Colonic mucosa (tissue), 4 donors: ENCODE results near the gene SHB. TPM values are rescaled to one million over a fixed set of nuclear protein-coding genes. Genes with fewer than 3 reads are reported as not detected.

Source experiments
- DNase-seq: peaks from one replicate; pipeline ENCODE4 v3.0.0-alpha.2; 2020
- H3K27ac ChIP-seq: fragments of 200-600 bp; one replicate; pipeline ENCODE4 v1.8.0; 2021
- H3K27me3 ChIP-seq: fragments of 200-600 bp; one replicate; pipeline ENCODE4 v1.8.0; 2021
- H3K36me3 ChIP-seq: fragments of 200-600 bp; one replicate; pipeline ENCODE4 v1.8.0; 2021
- H3K4me1 ChIP-seq: fragments of 200-600 bp; one replicate; pipeline ENCODE4 v1.8.0; 2021; ENCODE audit warnings: mild to moderate bottlenecking
- H3K4me3 ChIP-seq: fragments of 200-600 bp; one replicate; pipeline ENCODE4 v1.8.0; 2021
- H3K9ac ChIP-seq, 2 donors: one replicate each; pipeline ENCODE4 v1.7.0; 2013; ENCODE audit warnings: control low read depth in 2 of 2, low read depth in 2 of 2, low read length in 2 of 2
- H3K9me3 ChIP-seq: fragments of 200-600 bp; one replicate; pipeline ENCODE4 v1.8.0; 2021
- intact Hi-C: fragments of 100-400 bp; cut with DNase I; formaldehyde crosslinking; loops from one replicate; pipeline ENCODE4 v1.14.1; 2022
- total RNA-seq, 2 donors: library from RNA; stranded (reverse); fragmentation: NEBNext Ultra II Directional in 1 of 2; extraction: Animal tissue kit (Norgen Biotek cat#: 25700) in 1 of 2; gene quantifications; one replicate each; pipeline ENCODE4 v1.2.1, GENCODE V29; 2021
- TF ChIP-seq, protein P1 (sequence below): fragments of 200-600 bp; IDR thresholded peaks from one replicate; pipeline ENCODE4 v1.8.0; 2022; ENCODE audit warnings: antibody characterized with exemption, mild to moderate bottlenecking
- donor health status: healthy.
- donor health status: DM: no; HTN: no; CAD: no.
- donor health status: DM: no; HTN: no; CAD: no.

SHB gene
- total RNA-seq, 2 donors from 2014 or later: 17.4 to 24.0 TPM

- TF ChIP-seq, protein P1, sequence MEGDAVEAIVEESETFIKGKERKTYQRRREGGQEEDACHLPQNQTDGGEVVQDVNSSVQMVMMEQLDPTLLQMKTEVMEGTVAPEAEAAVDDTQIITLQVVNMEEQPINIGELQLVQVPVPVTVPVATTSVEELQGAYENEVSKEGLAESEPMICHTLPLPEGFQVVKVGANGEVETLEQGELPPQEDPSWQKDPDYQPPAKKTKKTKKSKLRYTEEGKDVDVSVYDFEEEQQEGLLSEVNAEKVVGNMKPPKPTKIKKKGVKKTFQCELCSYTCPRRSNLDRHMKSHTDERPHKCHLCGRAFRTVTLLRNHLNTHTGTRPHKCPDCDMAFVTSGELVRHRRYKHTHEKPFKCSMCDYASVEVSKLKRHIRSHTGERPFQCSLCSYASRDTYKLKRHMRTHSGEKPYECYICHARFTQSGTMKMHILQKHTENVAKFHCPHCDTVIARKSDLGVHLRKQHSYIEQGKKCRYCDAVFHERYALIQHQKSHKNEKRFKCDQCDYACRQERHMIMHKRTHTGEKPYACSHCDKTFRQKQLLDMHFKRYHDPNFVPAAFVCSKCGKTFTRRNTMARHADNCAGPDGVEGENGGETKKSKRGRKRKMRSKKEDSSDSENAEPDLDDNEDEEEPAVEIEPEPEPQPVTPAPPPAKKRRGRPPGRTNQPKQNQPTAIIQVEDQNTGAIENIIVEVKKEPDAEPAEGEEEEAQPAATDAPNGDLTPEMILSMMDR: no peak
- H3K27ac ChIP-seq: no peak overlapping the region
- no peak overlapping the region for H3K9ac ChIP-seq
- no peak overlapping the region for H3K4me3 ChIP-seq
- DNase-seq: no peak
- H3K4me1 ChIP-seq: no peaks in the 10 kb centered on the region
- H3K9me3 ChIP-seq: no peaks in the 10 kb centered on the region
- intact Hi-C loops: loop anchor here (10.0 kb wide), 1 partner anchor 73 kb away; no protein-coding TSS in a partner anchor
- H3K36me3 ChIP-seq: no peaks in the 10 kb centered on the region
- no peaks in the 10 kb centered on the region for H3K27me3 ChIP-seq
Observed at GRCh38 chr9:38092200-38092524, 23.1 kb upstream of the SHB start.

- Histone ChIP-seq H3K9me3 (no peaks in the 10 kb centered on the region), H3K9ac (no peak overlapping the region), H3K36me3 (no peaks in the 10 kb centered on the region), H3K4me1 (no peaks in the 10 kb centered on the region), H3K27ac (no peak overlapping the region), H3K4me3 (no peak overlapping the region), H3K27me3 (no peaks in the 10 kb centered on the region)
- intact Hi-C loops: loop anchor here (10.0 kb wide), 1 partner anchor 73 kb away; no protein-coding TSS in a partner anchor
- no peak for DNase-seq
- TF ChIP-seq, protein P1: no peak
Observed at GRCh38 chr9:38091310-38092199, 22.5 kb upstream of the SHB start.

DNA sequence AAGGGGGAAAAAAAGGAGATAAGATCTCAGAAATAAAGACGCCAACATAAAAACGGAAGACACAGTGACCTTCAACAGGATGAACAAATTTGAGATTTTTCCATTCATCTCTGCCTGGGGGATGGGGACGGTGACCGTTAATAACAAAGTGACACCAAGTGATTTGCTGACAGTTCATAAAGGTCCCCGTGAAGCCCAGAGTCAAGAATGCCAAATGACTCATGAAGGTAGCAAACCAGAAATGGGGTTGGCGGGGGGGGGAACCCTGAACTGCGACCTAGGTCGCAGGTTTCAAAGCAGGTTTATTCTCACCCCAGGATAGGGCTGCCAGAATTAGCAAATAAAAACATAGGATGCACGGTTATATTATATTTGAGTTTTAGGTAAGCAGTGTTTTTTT, 21.1 kb upstream of the SHB start:
- intact Hi-C loops: loop anchor here (10.0 kb wide), 1 partner anchor 75 kb away; no protein-coding TSS in a partner anchor
- Histone ChIP-seq H3K4me1 (no peaks in the 10 kb centered on the region), H3K9me3 (no peaks in the 10 kb centered on the region), H3K27me3 (no peaks in the 10 kb centered on the region), H3K27ac (no peak overlapping the region), H3K36me3 (no peaks in the 10 kb centered on the region), H3K4me3 (no peak overlapping the region), H3K9ac (no peak overlapping the region)
- DNase-seq: no peak
- TF ChIP-seq, protein P1: no peak

DNA sequence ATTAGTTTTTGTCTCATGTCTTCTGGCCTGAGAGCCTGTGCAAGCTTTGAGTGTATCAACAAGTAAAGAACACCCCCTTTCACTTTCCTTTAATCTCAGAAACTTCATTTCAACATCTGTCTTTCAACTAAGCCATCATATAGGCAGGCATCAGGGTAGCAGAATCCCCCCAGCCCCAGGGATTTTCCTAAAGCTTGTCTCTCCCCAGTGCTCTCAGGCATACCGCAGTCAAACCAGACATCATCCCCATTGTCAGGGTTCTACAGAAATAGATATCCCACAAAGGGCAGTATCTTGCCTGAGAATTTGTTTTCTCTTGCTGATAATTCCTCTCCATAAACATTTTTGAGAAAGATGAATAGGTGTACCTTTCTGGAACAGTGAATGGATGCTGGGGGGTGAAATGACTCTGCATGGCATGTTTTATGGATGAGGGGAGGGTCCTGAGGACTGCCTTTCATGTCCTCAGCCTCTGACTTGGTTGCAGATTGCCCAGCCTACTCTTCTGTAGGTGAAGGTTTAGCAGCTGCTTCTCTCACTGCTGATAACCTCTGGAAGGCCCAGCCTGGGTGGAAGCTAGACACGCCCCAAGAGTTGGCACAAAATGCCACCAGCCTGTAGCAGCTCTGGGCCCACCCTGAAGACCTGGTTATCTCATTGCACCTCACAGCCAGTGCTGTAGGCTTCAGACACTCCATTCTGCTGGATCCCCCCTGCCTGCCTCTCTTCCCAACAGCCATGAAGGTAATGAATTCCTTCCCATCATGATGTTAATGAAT, 20.5 kb upstream of the SHB start:
- Histone ChIP-seq H3K27ac (no peak overlapping the region), H3K4me1 (no peaks in the 10 kb centered on the region), H3K4me3 (no peak overlapping the region), H3K9ac (no peak overlapping the region), H3K36me3 (no peaks in the 10 kb centered on the region), H3K9me3 (no peaks in the 10 kb centered on the region), H3K27me3 (no peaks in the 10 kb centered on the region)
- intact Hi-C loops: loop anchor here (5.0 to 10.0 kb wide), 2 partner anchors 75 to 177 kb away; no protein-coding TSS in a partner anchor
- TF ChIP-seq, protein P1: no peak
- no peak for DNase-seq

GRCh38 chr9:38088006-38088925, 19.2 kb upstream of the SHB start:
- no peaks in the 10 kb centered on the region for H3K4me1 ChIP-seq
- TF ChIP-seq, protein P1: peak; percentile 98
- DNase-seq: peak; percentile 84
- H3K36me3 ChIP-seq: no peaks in the 10 kb centered on the region
- no peaks in the 10 kb centered on the region for H3K27me3 ChIP-seq
- no peak overlapping the region for H3K4me3 ChIP-seq
- no peak overlapping the region for H3K27ac ChIP-seq
- intact Hi-C loops: loop anchor here (5.0 kb wide), 1 partner anchor 176 kb away; no protein-coding TSS in a partner anchor
- no peaks in the 10 kb centered on the region for H3K9me3 ChIP-seq
- no peak overlapping the region for H3K9ac ChIP-seq
